ENCODE measurements around the gene HTRA1.

DNA sequence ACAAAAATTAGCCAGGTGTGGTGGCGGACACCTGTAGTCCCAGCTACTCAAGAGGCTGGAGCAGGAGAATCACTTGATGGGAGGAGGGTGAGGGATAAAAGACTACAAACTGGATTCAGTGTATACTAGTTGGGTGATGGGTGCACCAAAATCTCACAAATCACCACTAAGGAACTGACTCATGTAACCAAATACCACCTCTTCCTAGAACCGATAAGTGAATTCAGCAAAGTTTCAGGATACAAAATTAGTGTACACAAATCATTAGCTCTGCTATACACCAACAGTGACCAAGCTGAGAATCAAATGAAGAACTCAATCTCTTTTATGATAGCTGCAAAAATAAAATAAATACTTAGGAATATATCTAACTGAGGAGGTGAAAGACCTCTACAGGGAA lies 76.2 kb downstream of the HTRA1 start:
- TF ChIP-seq, protein P1, sequence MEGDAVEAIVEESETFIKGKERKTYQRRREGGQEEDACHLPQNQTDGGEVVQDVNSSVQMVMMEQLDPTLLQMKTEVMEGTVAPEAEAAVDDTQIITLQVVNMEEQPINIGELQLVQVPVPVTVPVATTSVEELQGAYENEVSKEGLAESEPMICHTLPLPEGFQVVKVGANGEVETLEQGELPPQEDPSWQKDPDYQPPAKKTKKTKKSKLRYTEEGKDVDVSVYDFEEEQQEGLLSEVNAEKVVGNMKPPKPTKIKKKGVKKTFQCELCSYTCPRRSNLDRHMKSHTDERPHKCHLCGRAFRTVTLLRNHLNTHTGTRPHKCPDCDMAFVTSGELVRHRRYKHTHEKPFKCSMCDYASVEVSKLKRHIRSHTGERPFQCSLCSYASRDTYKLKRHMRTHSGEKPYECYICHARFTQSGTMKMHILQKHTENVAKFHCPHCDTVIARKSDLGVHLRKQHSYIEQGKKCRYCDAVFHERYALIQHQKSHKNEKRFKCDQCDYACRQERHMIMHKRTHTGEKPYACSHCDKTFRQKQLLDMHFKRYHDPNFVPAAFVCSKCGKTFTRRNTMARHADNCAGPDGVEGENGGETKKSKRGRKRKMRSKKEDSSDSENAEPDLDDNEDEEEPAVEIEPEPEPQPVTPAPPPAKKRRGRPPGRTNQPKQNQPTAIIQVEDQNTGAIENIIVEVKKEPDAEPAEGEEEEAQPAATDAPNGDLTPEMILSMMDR (conservative IDR thresholded peaks at IDR 0.05): no peak
- no peak for TF ChIP-seq ZFX (IDR thresholded peaks at IDR 0.05)

Data from C4-2B (cell line).